Testis (tissue), 3 donors: ENCODE data around the gene P2RY12. TPM values are rescaled to one million over a fixed set of nuclear protein-coding genes. Genes with fewer than 3 reads are reported as not detected.

Source experiments
- DNase-seq: peaks from one replicate; pipeline ENCODE4 v3.0.0-alpha.2; 2019
- H3K27ac ChIP-seq, 2 donors: fragments of 200-600 bp; sonication (generic); one replicate each; pipeline ENCODE4 v1.5.1; 2019
- H3K27me3 ChIP-seq: fragments of 200-600 bp; sonication (generic); one replicate; pipeline ENCODE4 v1.5.1; 2019
- H3K36me3 ChIP-seq: fragments of 200-600 bp; sonication (generic); one replicate; pipeline ENCODE4 v1.5.1; 2017; ENCODE audit warnings: low read depth; ENCODE audit errors: missing control alignments
- H3K4me1 ChIP-seq: fragments of 200-600 bp; sonication (generic); one replicate; pipeline ENCODE4 v1.5.1; 2019
- H3K4me3 ChIP-seq, 2 donors: fragments of 200-600 bp; sonication (generic); one replicate each; pipeline ENCODE4 v1.5.1; 2017 to 2019
- H3K9me3 ChIP-seq: fragments of 200-600 bp; sonication (generic); one replicate; pipeline ENCODE4 v1.5.1; 2017
- CTCF ChIP-seq, 3 experiments: fragments of 450-650 bp in 2 of 3; fragments of 200-600 bp in 1 of 3; sonication (generic) in 1 of 3; IDR thresholded peaks; one replicate each; pipeline ENCODE4 v1.5.1; 2016 to 2019; ENCODE audit warnings: antibody characterized with exemption in 3 of 3, mild to moderate bottlenecking in 2 of 3, moderate library complexity in 1 of 3
- POLR2A ChIP-seq: fragments of 450-650 bp; IDR thresholded peaks from one replicate; pipeline ENCODE4 v1.6.1; 2017; ENCODE audit warnings: antibody characterized with exemption, mild to moderate bottlenecking, moderate library complexity
- WGBS, 2 donors: methylation state at CpG; one replicate each; pipeline ENCODE4 v1.1.5; 2018; 5-methylcytosine and 5-hydroxymethylcytosine counted together
- intact Hi-C: fragments of 100-400 bp; cut with DNase I; formaldehyde crosslinking; loops from one replicate; pipeline ENCODE4 v1.15.1; 2023; ENCODE audit warnings: low total_unique reads
- polyA plus RNA-seq: library from polyadenylated mRNA; stranded (reverse); fragments of 350-450 nt; fragmentation: Illumina TruSeq; extraction: RNeasy Lipid Tissue Mini Kit (QIAGEN cat#74804); gene quantifications from one replicate; pipeline ENCODE4 v1.2.3, GENCODE V29; 2014; ENCODE audit warnings: low read depth, low replicate concordance; ENCODE audit not compliant: insufficient read depth
- total RNA-seq, 2 donors: library from RNA; depleted of rRNA; stranded (reverse); fragments of >200 nt; gene quantifications; one replicate each; pipeline ENCODE4 v1.2.3, GENCODE V29; 2016

P2RY12 gene
- total and polyA plus RNA-seq, 3 donors from 2014 or later = 0.47 TPM; not detected in 2

- WGBS, 2 donors = 84 to 94% methylated on average over 2 of the region's 2 CpGs
- no peaks in the 10 kb centered on the region for H3K36me3 ChIP-seq
- H3K27ac ChIP-seq = no peak overlapping the region
- no peaks in the 10 kb centered on the region for H3K4me1 ChIP-seq
- intact Hi-C loops = no loop called here
- H3K4me3 ChIP-seq = no peak overlapping the region
- no peaks in the 10 kb centered on the region for H3K27me3 ChIP-seq
- DNase-seq = no peak
- H3K9me3 ChIP-seq = no peaks in the 10 kb centered on the region
- TF ChIP-seq CTCF (IDR thresholded peaks at IDR 0.05) = no peak
- no peak for TF ChIP-seq POLR2A
Measured at GRCh38 chr3:151428386-151428785, 43.8 kb upstream of the P2RY12 start.

GRCh38 chr3:151426341-151426657 is 41.7 kb upstream of the P2RY12 start:
- Histone ChIP-seq H3K27me3 (no peaks in the 10 kb centered on the region), H3K9me3 (no peaks in the 10 kb centered on the region), H3K27ac (no peak overlapping the region), H3K4me3 (no peak overlapping the region), H3K4me1 (no peaks in the 10 kb centered on the region), H3K36me3 (no peaks in the 10 kb centered on the region)
- no peak for TF ChIP-seq POLR2A
- TF ChIP-seq CTCF (IDR thresholded peaks at IDR 0.05) = no peak
- intact Hi-C loops = no loop called here
- DNase-seq = no peak

GRCh38 chr3:151425627-151426340 is 41.2 kb upstream of the P2RY12 start:
- Histone ChIP-seq H3K36me3 (no peaks in the 10 kb centered on the region), H3K27ac (no peak overlapping the region), H3K9me3 (no peaks in the 10 kb centered on the region), H3K27me3 (no peaks in the 10 kb centered on the region), H3K4me1 (no peaks in the 10 kb centered on the region), H3K4me3 (no peak overlapping the region)
- no peak for DNase-seq
- TF ChIP-seq CTCF (IDR thresholded peaks at IDR 0.05) (peak in 1 of 3 experiments; percentile 52), POLR2A (no peak)
- intact Hi-C loops = no loop called here
- 82 to 85% methylated on average over 4 of the region's 4 CpGs for WGBS, 2 donors

GRCh38 chr3:151423091-151423490 is 38.5 kb upstream of the P2RY12 start:
- H3K27ac ChIP-seq = no peak overlapping the region
- no peaks in the 10 kb centered on the region for H3K4me1 ChIP-seq
- H3K27me3 ChIP-seq = no peaks in the 10 kb centered on the region
- TF ChIP-seq CTCF (IDR thresholded peaks at IDR 0.05) (no peak), POLR2A (no peak)
- no peak for DNase-seq
- intact Hi-C loops = no loop called here
- no peaks in the 10 kb centered on the region for H3K36me3 ChIP-seq
- no peak overlapping the region for H3K4me3 ChIP-seq
- 92 to 95% methylated on average over 5 of the region's 5 CpGs for WGBS, 2 donors
- H3K9me3 ChIP-seq = no peaks in the 10 kb centered on the region

GRCh38 chr3:151421938-151422337 is 37.4 kb upstream of the P2RY12 start:
- H3K36me3 ChIP-seq = no peaks in the 10 kb centered on the region
- 90 to 91% methylated on average over 4 of the region's 4 CpGs for WGBS, 2 donors
- TF ChIP-seq POLR2A = no peak
- TF ChIP-seq CTCF (IDR thresholded peaks at IDR 0.05) = no peak
- intact Hi-C loops = no loop called here
- no peaks in the 10 kb centered on the region for H3K9me3 ChIP-seq
- no peaks in the 10 kb centered on the region for H3K27me3 ChIP-seq
- no peak overlapping the region for H3K27ac ChIP-seq
- H3K4me3 ChIP-seq = no peak overlapping the region
- DNase-seq = no peak
- H3K4me1 ChIP-seq = no peaks in the 10 kb centered on the region
